ENCODE data around the gene HES1.

HES1 gene

GRCh38 chr3:194103505-194103904, 32.4 kb upstream of the HES1 start:
- no peak for DNase-seq

GRCh38 chr3:194103983-194104751, 31.8 kb upstream of the HES1 start:
- no peak for DNase-seq

GRCh38 chr3:194105292-194105691, 30.7 kb upstream of the HES1 start:
- no peak for DNase-seq

GRCh38 chr3:194107107-194107506, 28.8 kb upstream of the HES1 start:
- DNase-seq, result no peak

GRCh38 chr3:194109192-194109863, 26.6 kb upstream of the HES1 start:
- DNase-seq, result no peak

GRCh38 chr3:194110483-194110882, 25.5 kb upstream of the HES1 start:
- no peak for DNase-seq

GRCh38 chr3:194111336-194111735, 24.6 kb upstream of the HES1 start:
- DNase-seq, result no peak

GRCh38 chr3:194112120-194113106, 23.5 kb upstream of the HES1 start:
- no peak for DNase-seq

GRCh38 chr3:194114123-194114522, 21.8 kb upstream of the HES1 start:
- no peak for DNase-seq

- no peak for DNase-seq
These were observed 18.7 kb upstream of the HES1 start for GRCh38 chr3:194117104-194117845.

GRCh38 chr3:194118920-194119319, 17.0 kb upstream of the HES1 start:
- no peak for DNase-seq

- DNase-seq, result no peak
These were observed 15.9 kb upstream of the HES1 start for GRCh38 chr3:194119831-194120590.

- no peak for DNase-seq
These were observed 14.9 kb upstream of the HES1 start for GRCh38 chr3:194120789-194121770.

GRCh38 chr3:194121891-194122631, 13.9 kb upstream of the HES1 start:
- DNase-seq, result no peak

- DNase-seq, result no peak
These were observed 12.2 kb upstream of the HES1 start for GRCh38 chr3:194123726-194124125.

- DNase-seq, result no peak
These were observed 11.8 kb upstream of the HES1 start for GRCh38 chr3:194124193-194124592.

- no peak for DNase-seq
These were observed 10.5 kb upstream of the HES1 start for GRCh38 chr3:194125442-194125841.

- no peak for DNase-seq
These were observed 9.2 kb upstream of the HES1 start for GRCh38 chr3:194126790-194127189.

GRCh38 chr3:194128202-194128918, 7.6 kb upstream of the HES1 start:
- DNase-seq, result no peak

All from NCI-H1694 (cell line).